ENCODE results near the gene EQTN.

The EQTN gene

GRCh38 chr9:27297050-27297449, at the start of gene EQTN:
EQTN (minus strand) TSS chr9:27297150; CDS start chr9:27297055, 95 bp downstream.
- DNase-seq = no peak

GRCh38 chr9:27344776-27345175, 47.8 kb upstream of the EQTN start:
- no peak for DNase-seq

- no peak for DNase-seq
Observed at GRCh38 chr9:27341545-27342294, 44.8 kb upstream of the EQTN start.

GRCh38 chr9:27340961-27341511, 44.1 kb upstream of the EQTN start:
- DNase-seq = no peak

- DNase-seq = no peak
Observed at GRCh38 chr9:27340285-27340674, 43.3 kb upstream of the EQTN start.

GRCh38 chr9:27339661-27340284, 42.8 kb upstream of the EQTN start:
- no peak for DNase-seq

GRCh38 chr9:27338527-27338903, 41.6 kb upstream of the EQTN start:
- DNase-seq = no peak

GRCh38 chr9:27337833-27338526, 41.0 kb upstream of the EQTN start:
- no peak for DNase-seq

- no peak for DNase-seq
Observed at GRCh38 chr9:27337236-27337635, 40.3 kb upstream of the EQTN start.

- no peak for DNase-seq
Observed at GRCh38 chr9:27336829-27337228, 39.9 kb upstream of the EQTN start.

- DNase-seq = no peak
Observed at GRCh38 chr9:27336126-27336525, 39.2 kb upstream of the EQTN start.

GRCh38 chr9:27335075-27335474, 38.1 kb upstream of the EQTN start:
- no peak for DNase-seq

- DNase-seq = peak in 1 of 2 experiments; percentile 34
Observed at GRCh38 chr9:27333241-27334052, 36.5 kb upstream of the EQTN start.

GRCh38 chr9:27331393-27331792, 34.4 kb upstream of the EQTN start:
- no peak for DNase-seq

- no peak for DNase-seq
Observed at GRCh38 chr9:27329291-27329690, 32.3 kb upstream of the EQTN start.

GRCh38 chr9:27328483-27328882, 31.5 kb upstream of the EQTN start:
- no peak for DNase-seq

- DNase-seq = no peak
Observed at GRCh38 chr9:27311184-27311583, 14.2 kb upstream of the EQTN start.

GRCh38 chr9:27310582-27310981, 13.6 kb upstream of the EQTN start:
- no peak for DNase-seq

GRCh38 chr9:27308691-27309390, 11.9 kb upstream of the EQTN start:
- no peak for DNase-seq

GRCh38 chr9:27304521-27304920, 7.6 kb upstream of the EQTN start:
- DNase-seq = no peak

- no peak for DNase-seq
Observed at GRCh38 chr9:27303219-27303618, 6.3 kb upstream of the EQTN start.

GRCh38 chr9:27293996-27294395, 3.0 kb downstream of the EQTN start:
- DNase-seq = no peak

All from SW 1271 (cell line).